ENCODE measurements around the gene DISP3.

DISP3 gene

DNA sequence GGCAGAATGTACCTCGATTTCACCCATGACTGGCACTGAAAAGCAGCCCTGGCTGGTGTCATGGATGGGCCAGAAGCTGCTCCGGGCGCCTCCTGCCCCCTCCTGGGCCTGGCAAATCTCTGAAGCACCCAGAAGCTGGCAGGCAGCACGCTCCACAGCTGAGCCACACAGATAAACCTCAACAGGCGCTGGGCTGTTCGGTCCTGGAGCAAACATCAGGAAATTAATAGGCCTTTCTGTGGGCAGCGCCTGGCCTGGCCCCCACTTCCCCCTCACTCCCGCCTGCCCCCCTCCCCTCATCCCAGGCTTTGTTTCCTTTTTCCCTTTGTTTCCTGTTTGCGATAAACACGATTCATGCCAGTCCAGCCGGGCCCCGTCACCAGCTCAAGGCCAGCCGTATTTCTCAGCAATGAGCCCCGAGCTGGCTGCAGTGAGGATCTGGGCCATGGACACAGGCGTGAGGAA is 20.1 kb upstream of the DISP3 start:
- DNase-seq: no peak

GRCh38 chr1:11461531-11462137 is 17.3 kb upstream of the DISP3 start:
- no peak for DNase-seq

DNA sequence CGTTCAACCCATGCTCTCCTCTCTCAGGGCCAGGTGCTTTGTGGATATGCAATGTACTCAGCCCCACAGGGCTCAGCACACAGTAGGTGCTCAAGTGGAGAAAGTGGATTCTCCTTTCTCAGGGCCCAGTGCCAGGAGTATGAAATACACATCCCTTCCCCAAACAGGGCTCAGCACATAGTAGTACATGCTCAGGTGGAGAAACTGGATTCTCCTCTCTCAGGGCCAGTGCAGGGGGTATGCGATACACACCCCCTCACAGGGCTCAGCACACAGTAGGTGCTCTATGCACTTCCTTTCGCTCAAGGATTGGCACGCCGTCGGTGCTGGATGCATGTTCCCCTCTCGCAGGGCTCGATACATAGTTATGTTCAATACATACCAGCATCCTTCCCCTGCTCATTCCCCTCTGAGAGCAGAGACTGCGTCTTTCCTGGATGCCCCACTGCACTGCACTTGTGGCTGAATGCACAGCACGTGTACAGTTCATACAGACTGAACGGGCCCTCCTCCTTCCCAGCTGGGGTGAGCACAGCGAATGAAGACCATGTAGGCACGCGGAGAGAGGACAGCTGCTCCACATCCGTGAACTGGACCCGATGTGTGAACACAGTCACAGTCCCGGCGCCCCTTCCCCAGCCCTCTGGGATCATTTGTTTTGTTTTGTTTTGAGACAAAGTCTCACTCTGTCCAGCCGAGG is 16.6 kb upstream of the DISP3 start:
- no peak for DNase-seq

DNA sequence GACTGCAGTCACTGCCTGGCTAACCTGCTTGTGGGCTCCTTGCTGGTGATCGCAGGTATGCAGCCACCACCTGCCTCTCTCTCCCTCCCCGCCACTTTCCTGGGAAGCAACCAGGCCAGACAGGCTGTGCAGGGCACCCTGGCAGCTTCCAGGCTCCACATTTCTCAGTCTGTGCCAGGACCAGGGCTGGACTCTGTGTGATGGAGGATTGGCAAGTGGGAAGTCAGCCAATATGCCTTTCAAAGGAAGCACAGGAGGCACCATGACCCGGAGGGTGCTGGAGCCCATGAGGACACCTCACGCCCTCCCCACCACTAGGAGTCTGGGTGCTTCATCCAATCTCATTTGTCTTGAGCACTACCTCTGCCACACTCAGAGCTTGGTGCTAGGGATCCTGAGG is 15.8 kb upstream of the DISP3 start:
- no peak for DNase-seq

DNA sequence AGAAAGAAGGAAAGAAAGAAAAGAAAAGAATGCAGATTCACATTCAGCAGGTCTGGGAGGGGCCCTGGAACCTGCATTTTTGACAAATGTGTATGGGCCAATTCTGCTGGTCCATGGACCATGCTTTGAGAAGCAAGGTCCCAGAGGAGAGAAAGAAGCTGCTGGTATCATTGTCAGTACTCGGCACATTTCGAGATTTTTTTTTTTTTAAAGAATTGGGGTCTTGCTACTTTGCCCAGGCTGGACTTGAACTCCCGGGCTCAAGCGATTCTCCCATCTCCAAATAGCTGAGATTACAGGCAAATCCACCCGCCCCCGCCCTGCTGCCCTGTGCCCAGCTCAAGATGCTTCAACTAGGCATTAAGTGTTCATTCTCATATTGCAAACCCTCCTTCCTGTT is 13.6 kb upstream of the DISP3 start:
- DNase-seq: no peak

DNA sequence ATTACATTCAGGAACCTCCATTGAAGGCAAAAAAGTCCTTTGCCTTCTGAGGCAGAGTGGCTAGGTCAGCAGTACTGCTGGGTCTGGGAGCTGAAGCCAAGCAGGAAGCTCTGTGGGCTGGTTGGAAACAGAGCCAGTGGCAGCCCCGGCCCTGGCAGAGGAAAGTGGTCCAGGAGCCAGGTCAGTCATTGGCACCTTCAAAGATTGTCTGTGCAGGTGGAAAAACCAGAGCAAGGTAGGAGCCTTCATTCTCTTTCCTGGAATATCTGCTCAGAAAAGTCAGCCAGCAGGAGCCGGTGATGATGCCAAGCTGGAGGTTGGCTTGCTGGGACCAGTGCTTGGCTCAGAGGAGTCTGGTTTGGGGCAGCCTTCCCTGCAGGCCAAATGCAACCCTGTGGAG is 12.5 kb upstream of the DISP3 start:
- no peak for DNase-seq

DNA sequence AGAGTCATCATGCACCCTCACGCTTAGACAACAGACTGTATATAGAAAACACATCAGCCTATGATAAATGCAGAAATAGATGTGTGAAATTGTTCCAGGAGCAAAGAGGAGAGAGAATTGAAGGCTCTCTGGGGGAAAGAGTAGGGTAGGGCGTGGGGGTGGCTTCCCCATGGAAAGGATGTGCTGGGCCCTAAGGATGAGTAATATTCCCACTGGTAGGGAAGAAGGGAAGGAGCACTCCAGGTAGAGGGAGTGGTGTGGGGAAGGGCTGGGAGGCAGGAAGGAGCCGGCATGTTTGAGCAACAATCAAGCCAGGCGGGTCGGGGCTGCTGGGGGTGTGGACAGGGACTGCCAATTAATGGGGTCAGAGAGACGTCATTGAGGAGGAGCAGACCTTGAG is 10.1 kb upstream of the DISP3 start:
- DNase-seq: no peak

GRCh38 chr1:11470912-11471311 is 8.0 kb upstream of the DISP3 start:
- DNase-seq: no peak

DNA sequence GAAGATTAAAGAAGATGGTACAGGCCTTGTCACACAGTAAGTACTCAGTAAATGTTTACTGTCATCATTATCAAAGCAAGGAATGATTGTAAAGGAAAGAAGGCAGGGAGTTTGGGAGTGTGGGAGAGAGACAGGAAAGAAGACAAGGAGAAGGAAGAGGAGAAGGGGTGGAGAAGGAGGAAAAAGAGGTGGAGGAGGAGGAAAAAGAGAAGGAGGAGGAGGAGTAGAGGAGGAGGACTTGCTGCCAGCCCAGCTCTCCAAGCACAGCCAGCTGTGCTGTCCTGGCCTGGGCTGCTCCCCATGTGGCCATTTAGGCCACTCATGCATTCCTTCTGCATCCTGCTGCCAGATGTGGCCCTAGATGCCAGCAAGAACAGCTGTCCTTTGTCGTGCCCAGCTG is 7.5 kb upstream of the DISP3 start:
- DNase-seq: no peak

DNA sequence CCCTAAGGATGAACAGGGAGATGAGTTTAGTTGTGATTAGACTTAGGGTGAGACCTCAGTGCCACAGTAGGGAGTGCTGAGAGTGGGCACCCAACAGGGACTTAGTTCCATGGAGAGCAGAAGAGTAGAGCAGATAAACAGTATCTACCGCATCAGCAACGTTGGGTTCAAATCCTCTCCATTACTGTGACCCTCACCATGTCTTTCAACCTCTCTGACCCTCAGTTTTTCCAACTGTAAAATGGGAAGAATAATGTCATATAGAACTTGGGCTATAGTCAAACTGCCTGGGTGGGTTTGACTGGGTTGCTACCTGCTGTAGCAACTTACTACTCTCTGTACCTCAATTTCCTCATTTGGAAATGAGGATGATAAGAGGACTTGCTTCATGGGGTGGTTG is 6.7 kb upstream of the DISP3 start:
- no peak for DNase-seq

DNA sequence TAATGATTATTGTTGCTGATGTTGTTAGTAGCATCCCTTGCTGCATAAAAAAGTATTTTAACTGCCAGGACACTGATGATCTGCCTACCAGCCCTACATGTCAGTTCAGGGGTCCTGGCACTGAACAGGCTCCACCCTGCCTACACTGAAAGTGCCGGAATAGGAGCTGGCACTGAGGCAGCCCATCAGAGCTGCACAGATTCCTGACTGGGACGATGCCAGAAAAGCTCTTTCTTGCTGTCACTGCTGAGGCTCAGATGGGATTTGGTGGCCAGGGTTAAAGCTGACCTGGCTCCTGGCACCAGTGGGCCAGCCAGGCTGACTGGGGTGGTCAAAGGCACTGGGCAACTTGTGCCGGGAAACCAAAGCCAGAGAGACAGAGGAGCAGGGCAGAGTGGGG is 6.2 kb upstream of the DISP3 start:
- DNase-seq: no peak

DNA sequence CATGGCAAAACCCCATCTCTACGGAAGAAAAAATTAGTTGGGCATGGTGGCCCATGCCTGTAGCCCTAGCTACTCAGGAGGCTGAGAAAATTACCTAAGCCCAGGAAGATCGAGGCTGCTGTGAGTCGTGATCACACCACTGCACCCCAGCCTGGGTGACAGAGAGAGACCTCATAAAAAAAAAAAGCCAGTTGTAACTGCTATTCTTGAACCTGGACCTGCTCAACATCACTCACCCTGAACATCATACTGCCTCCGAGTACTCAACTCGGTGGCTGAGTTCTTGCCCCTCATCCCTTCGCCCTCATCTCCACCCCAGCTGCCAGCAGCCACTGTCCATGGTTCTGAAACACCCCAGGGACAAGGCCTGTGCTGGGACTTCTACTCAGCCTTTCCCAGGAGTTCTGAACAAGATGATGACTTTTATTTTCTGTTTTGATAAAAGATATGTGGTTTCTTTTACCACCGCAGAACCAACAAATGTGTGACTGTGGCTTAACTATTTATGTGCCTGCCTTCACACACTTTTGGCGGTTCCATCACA is 5.4 kb upstream of the DISP3 start:
- DNase-seq: no peak

- no peak for DNase-seq
Measured at GRCh38 chr1:11474826-11475225, 4.1 kb upstream of the DISP3 start.

DNA sequence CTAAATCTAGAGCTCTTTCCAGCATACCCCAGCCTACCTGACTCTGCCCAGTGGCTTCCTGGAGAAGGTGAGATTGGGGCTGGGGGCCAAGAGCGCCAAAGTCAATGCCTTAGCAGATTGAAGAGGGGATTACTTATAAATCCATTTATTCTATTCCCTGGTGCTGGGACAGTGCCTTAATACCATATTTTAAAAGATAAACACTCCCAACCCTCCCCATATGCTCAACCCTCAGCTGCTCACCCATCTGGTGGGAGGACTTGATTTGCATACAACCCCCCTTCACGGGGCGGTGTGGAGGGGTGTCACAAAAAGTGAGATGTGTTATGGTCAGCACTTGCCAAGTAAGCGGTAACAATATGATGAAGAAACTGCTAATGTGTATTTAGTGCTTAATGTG is 3.2 kb upstream of the DISP3 start:
- DNase-seq: no peak

DNA sequence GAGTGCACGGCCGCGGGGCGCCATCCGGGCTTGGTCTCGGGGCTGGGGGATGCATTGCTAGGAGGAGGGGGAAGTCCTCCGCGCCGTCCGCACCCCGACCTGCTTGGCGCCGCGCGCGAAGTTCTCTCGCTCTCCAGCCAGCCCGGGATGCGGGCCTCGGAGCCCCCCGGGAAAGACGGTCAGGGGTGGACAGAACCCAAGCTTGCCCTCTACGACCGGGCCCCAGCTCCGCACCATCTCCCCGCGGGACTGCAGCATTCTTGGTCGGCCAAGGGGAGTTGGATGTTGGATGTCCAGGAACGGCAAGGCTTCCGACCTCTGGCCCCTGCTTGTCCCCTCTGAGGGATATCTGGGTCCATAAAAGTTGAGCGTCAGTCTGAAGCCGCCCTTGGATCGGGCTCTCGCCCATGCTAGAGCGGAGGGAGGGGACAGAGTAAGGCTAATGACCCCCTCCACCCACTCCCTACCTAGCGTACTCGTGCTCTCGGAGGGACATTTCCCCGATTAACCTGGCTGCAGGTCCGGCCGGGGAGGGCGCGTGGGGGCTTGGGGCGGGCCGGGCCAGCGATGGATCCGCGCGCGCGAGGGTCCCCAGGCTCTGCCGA is 522 bp downstream of the DISP3 start:
- DNase-seq: no peak

DNA sequence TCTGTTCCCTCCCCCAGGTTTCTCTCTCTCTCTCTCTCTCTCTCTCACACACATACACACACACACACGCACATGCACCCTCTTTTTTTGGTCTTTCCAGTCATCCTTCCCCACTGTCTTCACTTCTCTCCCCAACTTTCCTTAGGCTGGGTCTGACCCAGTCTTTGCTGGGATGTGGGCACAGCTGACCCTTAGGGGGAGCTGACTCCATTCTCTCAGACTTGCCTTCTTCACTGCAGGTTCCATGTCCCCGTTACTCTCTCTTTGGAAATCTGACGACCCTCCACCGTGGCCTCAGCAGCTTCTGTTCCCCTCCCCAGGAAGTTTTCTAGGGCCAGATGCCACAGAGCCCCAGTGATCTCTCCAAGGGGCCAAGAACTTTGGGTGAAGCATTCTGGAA is 2.1 kb downstream of the DISP3 start:
- DNase-seq: no peak

DNA sequence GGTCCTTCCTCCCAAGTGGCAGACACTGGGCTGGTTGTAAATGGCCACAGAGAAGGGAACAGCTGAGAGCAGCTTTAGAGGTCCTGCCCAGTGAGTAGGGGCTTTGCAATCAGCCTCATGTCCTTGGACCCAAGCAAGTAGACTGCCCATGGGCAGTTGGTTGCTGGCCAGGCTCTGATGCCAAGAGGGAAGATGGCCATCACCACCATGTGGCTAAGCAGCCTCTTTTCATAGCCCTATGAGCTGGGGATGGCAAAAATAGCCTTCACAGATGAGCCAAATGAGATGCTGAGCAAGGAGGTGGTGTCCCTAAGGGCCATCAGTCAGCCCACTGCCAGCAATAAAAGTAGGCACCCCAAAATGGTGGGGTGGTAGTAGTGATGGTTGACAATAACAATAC is 3.2 kb downstream of the DISP3 start:
- DNase-seq: no peak

- no peak for DNase-seq
Measured at GRCh38 chr1:11482701-11483479, 3.9 kb downstream of the DISP3 start.

DNA sequence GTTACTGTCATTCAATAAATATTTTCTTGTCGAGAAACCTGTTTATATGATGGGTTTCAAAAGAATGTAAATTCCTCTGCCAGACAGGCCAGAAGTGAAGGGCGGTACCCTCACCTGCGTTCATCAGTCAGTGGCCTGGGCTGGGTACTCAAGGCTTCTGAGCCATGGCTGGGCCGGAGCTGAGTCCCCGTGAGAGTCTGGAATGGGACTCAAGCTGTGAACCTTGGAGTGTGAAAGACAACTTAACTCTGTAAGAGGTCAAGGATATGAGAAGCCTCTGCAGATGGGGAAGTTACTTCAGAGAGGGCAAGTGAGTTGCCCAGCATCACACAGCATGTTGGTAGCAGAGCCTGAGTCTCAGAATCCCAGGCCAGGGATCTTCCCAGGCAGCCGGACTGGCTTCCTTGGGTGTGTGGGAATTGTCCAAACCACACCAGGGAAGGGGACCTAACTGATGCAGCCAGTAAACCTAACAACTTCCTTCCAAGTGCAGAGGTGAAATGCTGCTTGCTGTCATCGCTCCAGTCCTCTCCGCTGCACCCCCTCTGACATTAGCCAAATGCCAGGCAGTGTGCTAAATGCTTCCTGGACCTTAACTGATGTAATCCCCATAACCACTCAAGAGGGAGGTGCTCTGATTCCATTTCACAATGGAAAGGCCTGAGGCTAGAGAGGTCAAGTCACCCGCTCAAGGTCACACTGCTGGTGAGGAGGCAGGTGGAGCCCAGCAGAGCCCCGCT is 4.8 kb downstream of the DISP3 start:
- DNase-seq: no peak

GRCh38 chr1:11484321-11484655 is 5.3 kb downstream of the DISP3 start:
- no peak for DNase-seq

DNA sequence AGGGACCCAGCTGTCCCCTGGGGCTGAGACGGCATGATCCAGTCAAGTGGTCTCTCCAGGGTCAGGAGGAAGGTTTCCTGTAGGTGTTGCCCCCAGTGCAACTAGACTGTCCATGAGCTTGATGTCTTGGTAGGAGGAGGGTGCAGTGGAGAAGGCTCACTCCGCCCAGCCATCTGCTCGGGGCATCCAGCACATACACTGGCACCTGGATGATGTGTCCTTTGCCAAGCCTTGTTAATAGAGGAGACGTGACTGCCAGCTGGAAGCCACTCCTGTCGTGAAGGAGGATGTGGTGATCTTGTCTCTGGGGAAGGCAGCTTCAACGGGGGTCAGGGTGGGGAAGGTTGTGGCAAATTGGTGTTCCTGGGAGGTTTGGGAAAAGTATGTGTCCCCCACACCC is 6.2 kb downstream of the DISP3 start:
- DNase-seq: no peak

- no peak for DNase-seq
Measured at GRCh38 chr1:11486231-11487009, 7.5 kb downstream of the DISP3 start.

All from NCI-H510A (cell line).